Activated CD4-positive, alpha-beta T cell treated with anti-CD3 and anti-CD28 coated beads, Interleukin-2, amount 50 U/mL, for 24 hours (primary cell): ENCODE data around the gene CACNA2D3.
"Not testable (repeated sequence)": the region's sequence is repeated elsewhere in the genome, so short reads cannot be mapped to it uniquely, and the experiment has no call there.

Experiments used
- DNase-seq, 2 donors: peaks; one replicate each; pipeline ENCODE4 v3.0.0-alpha.2; 2020; ENCODE audit warnings: low read depth in 1 of 2, low spot score in 1 of 2

The CACNA2D3 gene

DNA sequence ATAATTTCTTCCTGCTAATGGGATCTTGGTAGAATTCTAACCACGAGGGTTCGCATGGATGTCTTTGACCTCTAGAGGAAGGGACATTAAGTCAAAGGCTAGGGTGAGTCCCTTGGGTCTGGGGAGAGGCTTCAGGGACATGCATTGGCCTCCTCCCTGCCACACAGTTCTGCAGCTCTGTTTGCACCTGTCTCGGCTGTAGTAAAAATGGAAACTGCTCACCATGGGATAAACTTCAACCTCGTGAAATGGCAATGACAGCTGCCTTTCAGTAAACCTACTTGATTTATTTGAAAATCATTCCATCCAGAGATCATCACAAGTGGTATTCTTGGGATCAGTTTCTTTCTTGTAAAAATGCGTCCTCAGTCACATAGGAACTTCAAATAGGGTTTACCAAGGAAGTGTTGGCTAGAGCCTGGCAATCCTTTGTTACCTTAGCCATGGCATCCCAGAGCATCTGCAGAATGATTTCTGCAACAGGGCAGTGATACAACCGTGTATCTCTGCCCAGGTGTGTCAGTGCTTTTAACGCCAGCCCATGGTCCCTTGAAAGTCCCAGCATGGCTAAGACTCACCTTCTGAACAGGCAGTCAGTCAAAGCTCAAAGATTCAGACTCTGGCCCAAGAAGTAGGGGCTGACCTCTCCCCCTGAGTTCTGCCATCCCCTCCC, 819.5 kb downstream of the CACNA2D3 start:
- DNase-seq, result no peak

DNA sequence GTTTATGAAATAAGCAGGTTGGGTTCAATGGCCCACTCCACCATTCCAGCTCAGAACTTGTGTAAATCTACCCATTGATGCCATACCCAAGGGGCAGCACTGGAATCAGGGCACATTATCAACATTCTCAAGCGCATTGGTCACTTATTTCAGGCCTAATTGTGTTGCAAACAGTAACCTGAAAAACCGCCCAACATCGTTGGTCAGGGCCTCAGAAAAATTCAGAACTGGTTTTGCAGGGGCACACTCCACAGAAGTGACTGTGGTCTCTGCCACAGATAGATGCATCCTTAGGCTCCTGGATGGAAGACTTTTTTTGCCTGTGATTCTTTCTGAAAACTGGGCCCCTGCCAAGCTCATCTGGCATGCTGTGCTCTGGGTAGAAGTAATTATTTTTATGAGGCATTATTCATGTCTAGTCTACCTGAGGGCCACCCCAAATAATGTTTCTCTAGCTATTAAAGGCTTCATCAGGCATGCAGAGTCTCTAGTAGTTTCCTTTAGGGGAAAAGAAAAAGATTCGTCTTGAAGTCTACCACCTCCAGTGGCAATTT, 827.2 kb downstream of the CACNA2D3 start:
- DNase-seq, result no peak

DNA sequence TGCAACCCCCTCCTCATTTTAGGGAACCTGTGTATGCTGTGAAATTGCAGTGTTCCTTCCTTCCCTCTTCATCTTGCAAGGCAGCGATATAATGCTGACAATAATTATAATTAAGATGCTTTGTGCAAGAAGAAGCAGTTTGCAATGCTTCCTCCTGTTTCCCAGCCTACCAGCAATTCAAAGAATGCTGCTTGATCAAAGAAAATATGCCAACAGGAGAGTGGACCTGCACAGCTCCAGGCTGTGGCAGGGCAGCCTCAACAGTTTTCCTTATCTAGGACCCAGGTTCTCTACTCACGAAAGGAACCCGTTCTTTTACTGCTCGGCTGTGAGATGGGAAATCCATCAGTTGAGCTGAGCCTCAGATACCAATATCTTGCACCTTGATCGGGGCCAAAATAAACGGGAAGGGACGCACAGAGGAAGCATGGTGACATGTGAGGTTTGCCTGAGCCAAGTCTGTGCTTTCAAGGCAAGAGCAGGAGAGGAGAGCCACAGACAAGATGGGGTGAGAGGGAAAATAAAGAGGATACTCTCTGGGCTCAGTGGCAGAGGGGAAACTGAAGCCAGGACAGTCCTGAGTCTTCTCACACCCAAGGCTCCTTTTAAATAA, 828.1 kb downstream of the CACNA2D3 start:
- DNase-seq, result no peak

DNA sequence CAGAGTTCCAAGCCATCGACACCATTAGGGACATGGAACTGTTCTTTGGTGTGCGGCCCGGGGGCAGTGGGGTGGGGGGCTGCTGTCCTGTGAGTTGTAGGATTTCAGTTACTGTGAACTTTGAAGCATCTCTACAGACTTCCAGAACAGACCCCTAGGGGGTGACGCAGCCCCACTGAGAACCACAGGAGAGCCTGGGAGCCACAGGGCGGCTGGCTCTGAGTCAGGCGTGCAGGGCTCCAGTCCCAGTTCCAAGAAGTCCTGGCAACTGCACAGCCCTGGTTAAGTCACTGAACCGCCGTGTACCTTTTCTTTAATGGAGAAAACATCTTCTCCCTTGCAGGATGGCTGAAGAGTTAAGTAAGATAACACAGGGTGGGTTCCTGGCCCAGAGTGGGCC, 829.1 kb downstream of the CACNA2D3 start:
- DNase-seq, result no peak

DNA sequence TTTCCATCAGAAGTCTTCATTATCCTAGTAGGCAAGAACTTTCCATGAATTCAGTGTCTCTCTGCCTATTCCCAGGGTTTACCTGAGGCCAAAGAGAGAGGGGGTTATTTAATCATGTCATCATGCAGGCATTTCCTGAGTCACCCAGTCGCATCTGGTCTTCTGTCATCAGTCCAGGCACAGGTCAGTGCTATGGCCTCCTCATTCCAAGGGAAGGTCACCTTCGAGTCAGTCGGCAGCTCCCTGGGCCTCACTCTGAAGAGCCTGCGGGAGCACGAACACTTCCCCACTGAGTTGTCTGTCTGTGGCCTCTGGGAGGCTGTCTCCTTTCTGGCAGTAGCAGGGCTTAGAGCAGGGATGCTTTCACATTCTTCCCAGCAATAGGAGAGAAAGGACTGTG, 831.7 kb downstream of the CACNA2D3 start:
- no peak for DNase-seq

DNA sequence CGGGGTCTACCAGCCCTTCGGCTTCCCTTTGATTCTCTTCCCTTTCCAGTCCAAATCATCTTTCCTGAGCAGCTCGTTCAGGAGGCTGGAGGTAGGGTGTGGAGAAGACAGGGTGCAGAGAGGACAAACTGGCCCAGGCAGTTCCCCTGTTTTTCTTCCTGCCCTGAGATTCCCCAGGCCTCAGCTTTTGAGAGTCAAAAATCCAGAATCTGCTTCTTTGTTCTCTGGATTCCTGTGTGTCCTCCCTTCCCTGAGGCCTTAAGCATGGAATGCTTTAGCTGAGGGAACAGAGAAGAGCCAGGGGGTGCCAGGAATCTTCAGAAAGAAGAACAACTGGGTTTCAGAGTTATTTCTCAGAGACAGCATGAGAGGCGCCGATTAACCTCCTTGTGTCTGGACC, 832.2 kb downstream of the CACNA2D3 start:
- DNase-seq, result no peak

DNA sequence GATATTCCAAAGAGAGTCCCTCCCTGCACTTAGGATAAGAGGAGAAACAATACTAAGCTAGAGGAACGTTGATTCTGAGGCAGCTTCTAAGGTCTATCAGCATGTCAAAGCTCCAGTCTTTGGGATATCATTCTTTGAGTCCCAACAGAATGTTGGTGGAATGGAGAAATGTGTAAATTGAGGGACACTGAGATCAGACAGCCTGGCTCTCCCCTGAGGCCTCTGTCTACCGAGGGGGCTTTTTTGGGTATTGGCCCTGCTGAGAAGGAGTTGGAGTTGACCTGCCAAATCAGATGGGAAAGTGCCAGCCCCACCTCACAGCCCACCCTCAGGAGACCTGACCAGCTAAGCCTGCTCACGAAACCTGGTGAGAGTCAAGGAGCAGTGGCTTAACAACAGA, 833.1 kb downstream of the CACNA2D3 start:
- no peak for DNase-seq

DNA sequence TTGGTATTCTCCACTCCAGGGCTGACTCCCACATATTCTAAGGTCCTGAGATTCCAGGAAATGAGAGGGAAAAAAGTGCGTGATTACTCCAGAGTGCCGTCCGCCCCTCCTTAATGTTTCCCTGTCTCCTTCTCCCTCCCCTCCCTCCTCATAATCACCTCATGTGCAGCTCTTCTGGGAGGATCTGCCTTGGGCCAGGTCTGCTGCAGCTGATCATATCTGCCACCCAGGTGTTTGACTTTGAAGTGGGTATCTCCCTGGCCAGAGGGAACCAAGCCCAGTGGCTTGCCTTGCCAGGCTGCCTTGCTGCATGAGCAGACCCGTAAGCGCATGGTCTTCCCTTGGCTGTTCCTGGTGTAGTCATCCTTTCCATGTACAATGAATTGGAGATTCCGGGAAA, 833.6 kb downstream of the CACNA2D3 start:
- no peak for DNase-seq

DNA sequence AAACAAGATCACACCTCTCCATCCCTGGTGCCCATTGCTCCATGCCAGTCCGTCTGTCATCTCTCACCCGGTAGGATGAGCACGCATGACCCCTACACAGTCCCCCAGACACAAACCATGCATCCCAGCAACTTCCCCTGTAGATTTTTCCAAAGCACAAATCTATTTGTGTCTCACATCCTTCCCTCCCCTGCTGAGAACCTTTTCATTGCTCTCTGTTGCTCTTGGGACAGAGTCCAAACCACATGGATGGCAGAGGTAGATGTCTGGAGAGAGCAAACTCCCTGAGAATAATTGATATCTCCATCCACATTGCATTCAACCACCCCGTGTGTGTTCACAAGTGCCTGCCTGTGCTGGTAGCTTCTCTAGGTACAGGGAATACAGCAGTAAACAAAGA, 835.4 kb downstream of the CACNA2D3 start:
- no peak for DNase-seq

DNA sequence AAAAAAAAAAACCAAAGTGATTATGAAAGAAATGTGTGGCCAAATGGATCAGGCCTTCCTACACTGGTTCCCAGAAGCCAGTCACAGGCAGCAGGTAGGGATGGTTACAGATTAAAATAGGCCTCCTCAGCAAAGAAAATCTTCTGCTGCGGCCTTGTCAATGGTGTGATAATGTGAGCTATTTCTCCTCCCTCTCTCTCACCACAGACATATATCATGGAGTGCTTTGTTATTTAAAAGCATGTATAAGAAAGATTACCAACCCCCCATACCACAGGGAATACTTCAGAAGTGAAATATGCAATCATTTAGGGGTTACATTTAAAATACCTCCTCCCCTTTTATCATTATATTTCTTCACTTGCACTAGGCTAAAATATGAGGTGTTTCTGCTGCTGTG, 837.7 kb downstream of the CACNA2D3 start:
- no peak for DNase-seq

DNA sequence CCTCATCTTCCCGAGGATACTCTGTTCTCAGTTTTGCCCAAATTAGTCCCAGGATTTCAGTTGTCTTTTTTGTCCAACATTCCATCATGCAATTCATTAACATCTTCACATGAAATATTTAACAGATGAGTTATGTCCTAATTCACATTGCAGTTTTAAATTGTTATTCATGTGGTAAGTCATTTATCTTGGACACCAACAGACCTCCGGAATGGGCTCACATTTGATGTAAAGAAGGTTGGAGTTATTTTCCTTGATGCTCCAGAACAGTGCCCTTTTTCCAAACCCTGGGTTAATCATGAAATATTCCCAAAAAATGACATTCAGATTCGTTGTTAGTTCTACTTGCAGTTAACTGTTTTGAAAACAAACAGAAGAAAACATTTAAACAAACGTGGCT, 838.3 kb downstream of the CACNA2D3 start:
- no peak for DNase-seq

DNA sequence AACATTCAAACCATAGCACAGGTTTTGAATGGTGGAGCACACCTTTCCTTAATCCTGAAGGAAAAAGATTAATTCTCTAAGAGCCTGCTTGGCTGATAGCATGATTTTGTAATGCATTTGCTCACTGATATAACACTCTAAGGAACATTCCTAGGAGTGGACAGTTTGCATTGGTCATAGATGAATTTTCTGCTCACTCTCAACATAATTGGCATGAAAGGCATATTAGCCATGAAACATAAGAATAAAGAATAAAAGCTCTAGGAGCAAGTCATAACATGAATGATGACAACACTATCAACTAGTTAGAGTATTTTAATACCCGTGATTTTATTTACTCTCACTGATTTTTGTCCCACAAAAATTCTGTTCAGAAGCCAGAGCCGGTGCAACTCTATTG, 839.8 kb downstream of the CACNA2D3 start:
- DNase-seq, result no peak

DNA sequence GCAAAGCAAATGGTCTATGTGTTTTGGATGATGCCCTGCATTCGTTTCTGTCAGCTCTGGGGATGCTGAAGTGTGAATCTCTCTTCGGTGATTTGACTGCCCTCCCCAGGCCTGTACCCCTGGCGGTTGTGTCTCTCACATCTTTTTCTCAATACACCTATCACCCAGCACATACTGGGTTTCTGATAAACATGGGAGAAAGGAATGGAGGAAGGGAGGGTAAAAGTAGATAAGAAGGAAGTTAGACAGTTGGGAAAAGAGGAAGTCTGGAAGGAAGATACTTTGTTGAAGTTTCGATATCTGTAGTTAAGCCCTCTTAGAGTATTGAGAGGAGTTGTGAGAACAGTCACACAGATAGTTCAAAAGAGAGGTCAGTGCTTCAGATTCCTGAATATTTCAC, 841.3 kb downstream of the CACNA2D3 start:
- no peak for DNase-seq

DNA sequence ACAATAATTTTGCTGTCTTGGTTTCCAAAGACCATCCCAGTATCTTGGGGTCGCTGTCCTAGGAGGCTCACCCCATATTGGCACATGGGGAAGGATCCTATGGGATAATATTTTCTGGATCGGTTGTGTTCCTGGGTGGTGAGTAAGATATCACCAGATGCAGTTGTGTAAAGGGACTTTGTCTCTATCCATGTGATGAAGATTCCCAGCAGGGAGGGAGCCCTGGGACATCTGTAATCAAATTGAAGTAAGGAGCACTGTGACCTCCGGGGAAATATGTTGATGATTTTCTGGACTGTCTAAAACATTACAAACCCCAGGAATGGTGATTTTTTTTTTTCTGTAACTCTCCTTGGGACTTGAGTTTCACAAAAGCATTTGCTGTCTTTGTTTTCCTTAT, 841.7 kb downstream of the CACNA2D3 start:
- no peak for DNase-seq

DNA sequence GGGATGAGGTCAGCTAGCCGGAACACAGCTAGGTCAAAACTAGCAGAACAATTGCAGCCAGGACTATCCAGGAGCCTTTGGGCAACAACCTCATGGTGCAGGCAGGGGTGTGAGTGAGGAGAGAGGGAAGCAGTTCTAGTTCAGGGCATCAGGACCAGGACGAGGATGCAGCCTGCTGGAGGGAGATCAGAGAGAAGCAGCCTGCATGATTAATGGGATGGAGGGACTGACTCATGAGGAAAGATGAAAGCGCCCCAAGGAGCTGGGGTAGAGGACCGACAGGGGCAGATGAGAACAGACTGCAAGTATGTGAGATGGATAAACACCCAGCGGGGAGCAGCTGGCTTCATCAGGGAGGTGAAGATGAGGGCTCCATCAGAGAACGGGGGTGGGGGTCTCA, 843.4 kb downstream of the CACNA2D3 start:
- DNase-seq, result no peak

DNA sequence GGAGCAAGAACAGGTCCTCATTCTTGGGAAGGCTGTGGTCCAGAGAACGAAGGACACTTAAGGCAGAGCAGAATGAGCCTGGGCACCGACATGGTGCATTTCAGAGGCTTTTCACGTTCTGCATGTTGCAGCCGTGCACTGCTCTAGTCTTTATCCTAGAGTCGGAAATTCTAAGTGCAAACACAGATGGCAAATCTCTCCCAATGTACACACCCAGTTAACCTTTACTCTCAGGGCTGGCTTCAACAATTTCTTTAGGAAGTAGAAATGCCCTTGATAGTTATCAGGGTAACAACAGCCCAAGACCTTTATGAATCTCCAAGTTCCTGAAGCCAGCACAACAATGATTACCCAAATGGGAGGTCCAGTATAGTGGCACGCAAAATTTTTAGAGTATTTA, 844.6 kb downstream of the CACNA2D3 start:
- DNase-seq, result no peak

DNA sequence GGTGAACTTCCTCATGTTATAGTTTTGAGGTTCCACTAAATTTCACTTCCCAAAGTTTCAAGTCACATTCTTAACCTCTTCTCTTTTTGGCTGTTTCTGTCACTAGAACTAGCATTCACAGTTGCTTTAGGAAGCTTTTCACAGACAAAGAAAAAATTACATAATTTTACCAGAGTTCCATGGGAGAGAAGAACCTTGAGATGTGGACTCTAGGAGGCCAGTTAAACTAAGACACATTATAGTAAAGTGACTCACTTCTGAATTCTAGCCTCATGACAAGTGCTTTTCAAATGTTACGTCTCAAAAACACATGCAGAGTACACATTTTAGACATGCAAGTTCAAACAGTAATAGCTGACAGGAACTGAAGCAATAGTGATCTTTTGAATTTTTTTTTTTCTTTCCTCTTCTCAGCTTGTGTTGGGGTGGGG, 845.4 kb downstream of the CACNA2D3 start:
- no peak for DNase-seq

DNA sequence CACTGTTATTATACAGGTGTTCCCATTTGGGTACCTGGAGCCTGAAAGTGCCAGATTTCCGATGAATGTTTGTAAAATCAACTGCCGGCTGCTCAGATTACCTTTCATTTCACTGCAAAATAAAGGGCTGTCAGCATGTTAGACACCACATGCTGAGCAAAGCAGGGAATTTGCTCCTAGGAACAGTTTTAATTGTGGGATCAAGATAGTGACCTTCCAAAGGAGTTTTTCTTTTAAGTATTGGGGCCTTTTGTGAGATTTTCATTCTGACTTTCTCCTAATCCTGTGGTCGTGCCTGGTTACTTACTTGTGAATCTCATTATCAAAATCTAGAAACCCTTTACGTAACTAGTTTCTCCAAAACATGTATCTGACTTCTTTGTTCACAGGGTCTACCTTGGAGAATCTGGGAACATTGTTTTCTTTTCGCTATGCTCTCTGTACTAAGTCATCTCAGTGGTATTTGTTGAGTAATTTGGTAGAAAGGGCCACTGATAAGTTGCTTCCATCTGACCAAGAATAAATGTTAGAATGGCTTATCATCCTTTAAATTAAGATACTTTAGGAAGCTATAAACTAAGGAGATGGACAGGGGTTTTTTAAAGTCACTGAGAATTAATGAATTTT, 846.3 kb downstream of the CACNA2D3 start:
- no peak for DNase-seq

DNA sequence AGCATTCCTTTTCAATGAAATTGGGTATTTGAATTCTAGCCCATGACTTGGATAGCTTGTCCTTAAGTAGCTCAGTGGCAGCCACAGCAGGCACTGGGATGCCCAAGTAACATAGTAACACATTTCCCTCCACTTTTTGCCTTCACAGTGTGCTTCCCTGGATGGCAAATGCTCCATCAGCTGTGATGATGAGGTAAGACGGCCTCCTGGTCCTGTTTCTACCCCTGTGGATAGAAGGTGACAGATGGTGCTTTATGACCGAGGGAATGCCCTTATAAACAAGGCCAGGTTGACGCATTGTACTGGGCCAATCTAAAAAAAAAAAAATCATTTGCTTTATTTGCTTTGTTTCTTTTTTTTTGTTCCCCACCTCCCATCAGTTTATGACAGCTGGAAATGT, 847.3 kb downstream of the CACNA2D3 start:
- DNase-seq, result no peak

DNA sequence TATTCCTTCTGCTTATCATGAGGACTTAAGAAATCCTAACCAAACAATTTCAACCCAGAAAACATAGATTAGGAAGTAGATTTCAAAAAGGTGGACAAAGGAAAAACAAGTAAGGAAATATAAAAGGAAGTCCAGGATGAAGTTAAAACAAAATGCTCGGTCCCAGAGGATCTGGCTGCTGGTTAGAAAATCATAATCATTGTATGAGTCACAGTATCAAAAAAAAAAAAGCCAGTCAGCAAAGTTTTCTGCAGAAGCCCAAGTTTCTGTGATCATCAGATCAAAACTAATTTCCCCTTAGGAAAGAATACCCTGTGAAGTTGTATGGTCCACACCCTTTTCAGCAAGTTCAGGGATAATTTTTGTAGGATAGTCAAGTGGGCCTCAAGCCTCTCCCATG, 848.5 kb downstream of the CACNA2D3 start:
- DNase-seq, result no peak

DNA sequence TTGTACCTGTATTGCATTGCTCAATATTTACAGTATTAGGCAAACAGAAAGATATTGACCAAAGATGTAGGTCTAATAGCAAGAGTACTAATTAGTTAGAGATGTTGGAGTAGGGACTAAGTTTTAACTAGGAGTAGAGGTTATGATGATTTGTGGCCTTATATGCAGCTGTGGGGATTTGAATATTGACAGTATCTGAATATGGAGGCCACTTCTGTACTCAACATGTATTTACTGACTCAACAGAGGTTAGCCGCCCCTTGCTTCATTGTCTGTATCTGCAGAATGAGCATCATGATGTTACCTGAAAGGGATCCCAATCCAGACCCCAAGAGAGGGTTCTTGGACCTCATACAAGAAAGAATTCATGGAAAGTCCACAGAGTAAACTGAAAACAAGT, 855.1 kb downstream of the CACNA2D3 start:
- DNase-seq, result no peak

DNA sequence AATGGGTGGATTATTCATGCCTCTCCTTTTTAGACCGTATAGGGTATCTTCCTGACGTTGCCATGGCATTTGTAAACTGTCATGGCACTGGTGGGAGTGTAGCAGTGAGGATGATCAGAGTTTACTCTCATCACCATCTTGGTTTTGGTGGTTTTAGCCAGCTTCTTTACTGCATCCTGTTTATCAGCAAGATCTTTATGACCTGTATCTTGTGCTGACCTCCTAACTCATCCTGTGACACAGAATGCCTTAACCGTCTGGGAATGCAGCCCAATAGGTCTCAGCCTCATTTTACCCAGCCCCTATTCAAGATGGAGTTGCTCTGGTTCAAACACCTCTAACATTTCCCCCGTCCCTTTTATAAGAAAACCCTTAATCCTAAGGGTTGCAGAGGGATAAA, 855.6 kb downstream of the CACNA2D3 start:
- DNase-seq, result not testable (repeated sequence)

DNA sequence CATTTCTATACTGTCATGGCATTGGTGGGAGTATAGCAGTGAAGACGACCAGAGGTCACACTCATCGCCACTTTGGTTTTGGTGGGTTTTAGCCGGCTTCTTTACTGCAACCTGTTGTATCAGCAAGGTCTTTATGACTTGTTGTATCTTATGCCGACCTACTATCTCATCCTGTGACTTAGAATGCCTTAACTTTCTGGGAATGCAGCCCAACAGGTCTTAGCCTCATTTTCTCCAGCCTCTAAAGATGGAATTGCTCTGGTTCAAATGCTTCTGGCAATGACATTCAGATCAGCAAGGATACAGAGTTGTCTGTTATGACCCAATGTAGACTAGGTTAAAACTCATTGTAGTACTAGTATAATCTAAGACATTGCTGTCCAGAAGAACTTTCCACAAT, 860.5 kb downstream of the CACNA2D3 start:
- DNase-seq, result no peak
